HEK293 (cell line): Measurements from ENCODE around the gene YIPF3.

Experiments used
- CTCF ChIA-PET: fragments of 350-600 bp; formaldehyde crosslinking; extraction: SDS; loops from one replicate; lab custom pipeline; 2021; ENCODE audit warnings: antibody characterized with exemption; lab: Yijun Ruan, JAX
- POLR2A ChIA-PET: fragments of 300-600 bp; formaldehyde crosslinking; extraction: SDS; loops from one replicate; lab custom pipeline; 2020; ENCODE audit warnings: antibody characterized with exemption, inconsistent platforms; lab: Yijun Ruan, JAX
- H3K27ac ChIP-seq: fragments of 200-500 bp; sonication (Bioruptor generic); 2 replicates; pipeline ENCODE4 v1.5.1; 2014; ENCODE audit warnings: low read depth, low read length, control low read depth, inconsistent platforms; ENCODE audit errors: extremely low read depth
- H3K36me3 ChIP-seq, 2 experiments: fragments of 200-500 bp in 1 of 2; sonication (Bioruptor generic) in 1 of 2; 1 replicate in 1 of 2; 2 replicates in 1 of 2; pipeline ENCODE4 v1.5.1; 2014 to 2017; ENCODE audit warnings: inconsistent platforms in 2 of 2, low read length in 2 of 2; ENCODE audit not compliant: control insufficient read depth in 2 of 2, insufficient read depth in 1 of 2
- H3K4me1 ChIP-seq: fragments of 200-500 bp; sonication (Bioruptor generic); 2 replicates; pipeline ENCODE4 v1.5.1; 2014; ENCODE audit warnings: mild to moderate bottlenecking, low read length, inconsistent platforms; ENCODE audit not compliant: control insufficient read depth, insufficient read depth
- H3K4me3 ChIP-seq: 2 replicates; pipeline ENCODE4 v1.5.1; 2011; ENCODE audit warnings: low read depth, mild to moderate bottlenecking, control low read depth, low read length, moderate library complexity
- H3K9me3 ChIP-seq: fragments of 200-500 bp; sonication (Bioruptor generic); 2 replicates; pipeline ENCODE4 v1.5.1; 2014; ENCODE audit warnings: low read depth, low read length, inconsistent platforms; ENCODE audit not compliant: control insufficient read depth, insufficient read depth
- GLI4 ChIP-seq: fragments of 450-650 bp; formaldehyde crosslinking; IDR thresholded peaks from 2 replicates; pipeline ENCODE4 v1.5.1; 2016; ENCODE audit warnings: missing biosample characterization, missing genetic modification characterization
- MYNN ChIP-seq: fragments of 450-650 bp; formaldehyde crosslinking; IDR thresholded peaks from 2 replicates; pipeline ENCODE4 v1.5.1; 2016; ENCODE audit warnings: missing biosample characterization, missing genetic modification characterization, borderline replicate concordance
- PRDM1 ChIP-seq: fragments of 450-650 bp; formaldehyde crosslinking; IDR thresholded peaks from 2 replicates; pipeline ENCODE4; 2016; ENCODE audit warnings: missing biosample characterization, missing genetic modification characterization
- SP3 ChIP-seq: fragments of 450-650 bp; formaldehyde crosslinking; IDR thresholded peaks from 2 replicates; pipeline ENCODE4 v1.5.1; 2016; ENCODE audit warnings: missing biosample characterization, missing genetic modification characterization
- ZFP41 ChIP-seq: fragments of 450-650 bp; formaldehyde crosslinking; IDR thresholded peaks from 2 replicates; pipeline ENCODE4 v1.5.1; 2016; ENCODE audit warnings: missing biosample characterization, missing genetic modification characterization, borderline replicate concordance
- ZNF146 ChIP-seq: fragments of 450-650 bp; formaldehyde crosslinking; IDR thresholded peaks from 2 replicates; pipeline ENCODE4 v1.5.1; 2016; ENCODE audit warnings: missing biosample characterization, missing genetic modification characterization
- ZNF148 ChIP-seq: fragments of 450-650 bp; formaldehyde crosslinking; IDR thresholded peaks from 2 replicates; pipeline ENCODE4 v1.5.0; 2017; ENCODE audit warnings: missing biosample characterization, missing genetic modification characterization, borderline replicate concordance
- ZNF18 ChIP-seq: fragments of 450-650 bp; formaldehyde crosslinking; IDR thresholded peaks from 2 replicates; pipeline ENCODE4 v1.5.1; 2016; ENCODE audit warnings: missing biosample characterization, missing genetic modification characterization
- ZNF214 ChIP-seq: fragments of 450-650 bp; formaldehyde crosslinking; IDR thresholded peaks from 2 replicates; pipeline ENCODE4 v1.5.1; 2017; ENCODE audit warnings: missing biosample characterization, mild to moderate bottlenecking, missing genetic modification characterization, borderline replicate concordance
- ZNF221 ChIP-seq: fragments of 450-650 bp; formaldehyde crosslinking; IDR thresholded peaks from 2 replicates; pipeline ENCODE4 v1.5.1; 2017; ENCODE audit warnings: missing biosample characterization, missing genetic modification characterization, borderline replicate concordance
- ZNF280C ChIP-seq: fragments of 450-650 bp; formaldehyde crosslinking; IDR thresholded peaks from 2 replicates; pipeline ENCODE4 v1.5.1; 2016; ENCODE audit warnings: missing biosample characterization, missing genetic modification characterization
- ZNF324 ChIP-seq: fragments of 450-650 bp; formaldehyde crosslinking; IDR thresholded peaks from 2 replicates; pipeline ENCODE4 v1.5.1; 2016; ENCODE audit warnings: missing biosample characterization, missing genetic modification characterization
- ZNF433 ChIP-seq: fragments of 450-650 bp; formaldehyde crosslinking; IDR thresholded peaks from 2 replicates; pipeline ENCODE4 v1.5.1; 2016; ENCODE audit warnings: missing biosample characterization, missing genetic modification characterization, low read depth
- ZNF473 ChIP-seq: fragments of 450-650 bp; formaldehyde crosslinking; IDR thresholded peaks from 2 replicates; pipeline ENCODE4 v1.5.1; 2017; ENCODE audit warnings: missing biosample characterization, missing genetic modification characterization
- ZNF48 ChIP-seq: fragments of 450-650 bp; formaldehyde crosslinking; IDR thresholded peaks from 2 replicates; pipeline ENCODE4 v1.5.1; 2016; ENCODE audit warnings: missing biosample characterization, missing genetic modification characterization
- ZNF501 ChIP-seq: fragments of 450-650 bp; formaldehyde crosslinking; IDR thresholded peaks from 2 replicates; pipeline ENCODE4 v1.5.1; 2016; ENCODE audit warnings: missing biosample characterization, missing genetic modification characterization
- ZNF521 ChIP-seq: fragments of 450-650 bp; formaldehyde crosslinking; IDR thresholded peaks from 2 replicates; pipeline ENCODE4 v1.5.1; 2017; ENCODE audit warnings: missing biosample characterization, mild to moderate bottlenecking, missing genetic modification characterization
- ZNF530 ChIP-seq: fragments of 450-650 bp; formaldehyde crosslinking; IDR thresholded peaks from 2 replicates; pipeline ENCODE4 v1.5.1; 2016; ENCODE audit warnings: low read depth, missing biosample characterization, missing genetic modification characterization
- ZNF645 ChIP-seq: fragments of 450-650 bp; formaldehyde crosslinking; IDR thresholded peaks from 2 replicates; pipeline ENCODE4; 2016; ENCODE audit warnings: missing biosample characterization, missing genetic modification characterization
- ZNF670 ChIP-seq: fragments of 450-650 bp; formaldehyde crosslinking; IDR thresholded peaks from 2 replicates; pipeline ENCODE4 v1.5.1; 2016; ENCODE audit warnings: missing biosample characterization, missing genetic modification characterization, low read depth
- ZNF768 ChIP-seq: fragments of 450-650 bp; formaldehyde crosslinking; IDR thresholded peaks from 2 replicates; pipeline ENCODE4 v1.5.1; 2018; ENCODE audit warnings: missing biosample characterization, mild to moderate bottlenecking, missing genetic modification characterization
- ZNF792 ChIP-seq: fragments of 450-650 bp; formaldehyde crosslinking; IDR thresholded peaks from 2 replicates; pipeline ENCODE4 v1.5.1; 2016; ENCODE audit warnings: missing biosample characterization, missing genetic modification characterization
- ZNF830 ChIP-seq: fragments of 450-650 bp; IDR thresholded peaks from 2 replicates; pipeline ENCODE4 v1.5.0; 2018; ENCODE audit warnings: missing biosample characterization, missing genetic modification characterization, low read depth, mild to moderate bottlenecking, moderate library complexity

The YIPF3 gene

GRCh38 chr6:43472515-43472914 is 44.2 kb downstream of the YIPF3 start:
- H3K36me3 ChIP-seq = no peaks in the 10 kb centered on the region
- no peaks in the 10 kb centered on the region for H3K9me3 ChIP-seq
- H3K4me3 ChIP-seq = no peak overlapping the region
- CTCF ChIA-PET = no interaction called here
- TF ChIP-seq ZNF830 (tag by site-specific recombination) (no peak), ZNF146 (tag by site-specific recombination) (peak; percentile 93)
- H3K4me1 ChIP-seq = peaks cover 10% of the 10 kb centered on the region; the same call in 1 of the 2 replicates
- POLR2A ChIA-PET = no interaction called here
- no peak overlapping the region for H3K27ac ChIP-seq

- Histone ChIP-seq H3K9me3 (no peaks in the 10 kb centered on the region), H3K27ac (no peak overlapping the region), H3K36me3 (no peaks in the 10 kb centered on the region), H3K4me3 (no peak overlapping the region), H3K4me1 (peaks cover 5% of the 10 kb centered on the region; the same call in 1 of the 2 replicates)
- POLR2A ChIA-PET = interaction anchor here (0.7 to 1.3 kb wide), 2 partner anchors 22 to 102 kb away, joined by 3 to 4 read pairs; partner anchors contain the start of gene ZNF318
- no peak for TF ChIP-seq ZFP41 (tag by site-specific recombination)
- no peak for TF ChIP-seq ZNF18 (tag by site-specific recombination)
- no peak for TF ChIP-seq ZNF645 (tag by site-specific recombination)
- no peak for TF ChIP-seq ZNF433 (tag by site-specific recombination)
- peak; percentile 56 for TF ChIP-seq PRDM1 (tag by site-specific recombination)
- TF ChIP-seq GLI4 (tag by site-specific recombination) = no peak
- no peak for TF ChIP-seq ZNF501 (tag by site-specific recombination)
- CTCF ChIA-PET = interaction anchor here (0.5 kb wide), 1 partner anchor 39 kb away, joined by 4 read pairs; no protein-coding TSS in a partner anchor
Observed at GRCh38 chr6:43471399-43471798, 45.3 kb downstream of the YIPF3 start.

GRCh38 chr6:43469947-43470346 is 46.8 kb downstream of the YIPF3 start:
- Histone ChIP-seq H3K36me3 (no peaks in the 10 kb centered on the region), H3K9me3 (no peaks in the 10 kb centered on the region), H3K4me1 (peaks cover 5% of the 10 kb centered on the region; the same call in 1 of the 2 replicates), H3K27ac (no peak overlapping the region), H3K4me3 (no peak overlapping the region)
- ChIA-PET CTCF (interaction anchor here (0.6 to 0.7 kb wide), 3 partner anchors 183 to 505 kb away, joined by 3 read pairs; no protein-coding TSS in a partner anchor), POLR2A (interaction anchor here (0.7 kb wide), 1 partner anchor 106 kb away, joined by 3 read pairs; no protein-coding TSS in a partner anchor)
- no peak for TF ChIP-seq ZNF530 (tag by site-specific recombination)
- TF ChIP-seq ZNF473 (tag by site-specific recombination) = no peak
- TF ChIP-seq ZNF148 (tag by site-specific recombination) = no peak
- no peak for TF ChIP-seq ZNF521 (tag by site-specific recombination)
- TF ChIP-seq ZNF670 (tag by site-specific recombination) = no peak
- no peak for TF ChIP-seq ZNF792 (tag by site-specific recombination)
- TF ChIP-seq ZNF146 (tag by site-specific recombination) = no peak
- no peak for TF ChIP-seq SP3 (tag by site-specific recombination)
- no peak for TF ChIP-seq ZNF221 (tag by site-specific recombination)
- TF ChIP-seq MYNN = no peak
- TF ChIP-seq ZNF768 (tag by site-specific recombination) = no peak
- TF ChIP-seq ZNF324 (tag by site-specific recombination) = no peak
- no peak for TF ChIP-seq ZNF48 (tag by site-specific recombination)
- no peak for TF ChIP-seq ZNF214 (tag by site-specific recombination)
- TF ChIP-seq ZNF280C = no peak
